ENCODE results near the gene PTGDS.

DNA sequence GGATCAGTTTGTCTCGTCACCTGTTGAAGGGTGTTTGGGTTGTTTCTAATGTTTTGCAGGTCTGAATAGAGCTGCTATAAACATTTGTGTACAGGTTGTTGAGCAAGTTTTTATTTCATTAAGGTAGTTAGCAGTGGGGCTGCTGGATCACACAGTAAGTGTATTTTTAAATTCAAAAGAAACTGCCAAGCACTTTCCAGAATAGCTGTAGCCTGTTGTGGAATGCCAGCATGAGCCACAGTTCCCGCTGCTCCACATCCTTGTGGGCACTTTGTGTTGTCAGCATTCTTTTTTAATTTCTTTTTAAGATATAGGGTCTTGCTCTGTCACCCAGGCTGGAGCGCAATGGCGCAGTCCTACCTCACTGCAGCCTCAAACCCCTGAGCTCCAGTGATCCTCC lies 47.3 kb upstream of the PTGDS start:
- TF ChIP-seq ZBTB7A (IDR thresholded peaks at IDR 0.05; ENCODE audit: low read depth) (no peak), CEBPB (IDR thresholded peaks at IDR 0.05) (no peak), TAF1 (IDR thresholded peaks at IDR 0.05; ENCODE audit: low read depth) (no peak), YY1 (IDR thresholded peaks at IDR 0.05; ENCODE audit: low read depth) (no peak), CREB1 (IDR thresholded peaks at IDR 0.05; ENCODE audit: low read depth) (no peak), EP300 (IDR thresholded peaks at IDR 0.05; ENCODE audit: borderline replicate concordance) (no peak)
- TF ChIP-seq, protein P1, sequence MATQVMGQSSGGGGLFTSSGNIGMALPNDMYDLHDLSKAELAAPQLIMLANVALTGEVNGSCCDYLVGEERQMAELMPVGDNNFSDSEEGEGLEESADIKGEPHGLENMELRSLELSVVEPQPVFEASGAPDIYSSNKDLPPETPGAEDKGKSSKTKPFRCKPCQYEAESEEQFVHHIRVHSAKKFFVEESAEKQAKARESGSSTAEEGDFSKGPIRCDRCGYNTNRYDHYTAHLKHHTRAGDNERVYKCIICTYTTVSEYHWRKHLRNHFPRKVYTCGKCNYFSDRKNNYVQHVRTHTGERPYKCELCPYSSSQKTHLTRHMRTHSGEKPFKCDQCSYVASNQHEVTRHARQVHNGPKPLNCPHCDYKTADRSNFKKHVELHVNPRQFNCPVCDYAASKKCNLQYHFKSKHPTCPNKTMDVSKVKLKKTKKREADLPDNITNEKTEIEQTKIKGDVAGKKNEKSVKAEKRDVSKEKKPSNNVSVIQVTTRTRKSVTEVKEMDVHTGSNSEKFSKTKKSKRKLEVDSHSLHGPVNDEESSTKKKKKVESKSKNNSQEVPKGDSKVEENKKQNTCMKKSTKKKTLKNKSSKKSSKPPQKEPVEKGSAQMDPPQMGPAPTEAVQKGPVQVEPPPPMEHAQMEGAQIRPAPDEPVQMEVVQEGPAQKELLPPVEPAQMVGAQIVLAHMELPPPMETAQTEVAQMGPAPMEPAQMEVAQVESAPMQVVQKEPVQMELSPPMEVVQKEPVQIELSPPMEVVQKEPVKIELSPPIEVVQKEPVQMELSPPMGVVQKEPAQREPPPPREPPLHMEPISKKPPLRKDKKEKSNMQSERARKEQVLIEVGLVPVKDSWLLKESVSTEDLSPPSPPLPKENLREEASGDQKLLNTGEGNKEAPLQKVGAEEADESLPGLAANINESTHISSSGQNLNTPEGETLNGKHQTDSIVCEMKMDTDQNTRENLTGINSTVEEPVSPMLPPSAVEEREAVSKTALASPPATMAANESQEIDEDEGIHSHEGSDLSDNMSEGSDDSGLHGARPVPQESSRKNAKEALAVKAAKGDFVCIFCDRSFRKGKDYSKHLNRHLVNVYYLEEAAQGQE (IDR thresholded peaks at IDR 0.05; ENCODE audit: low read depth) = no peak
